ENCODE data around the gene ZMIZ1. TPM values are rescaled to one million over a fixed set of nuclear protein-coding genes. Genes with fewer than 3 reads are reported as not detected.

Gene ZMIZ1
- total RNA-seq, 1 experiment from 2014 or later, result 23.5 TPM

GRCh38 chr10:79245539-79246208, 176.9 kb downstream of the ZMIZ1 start:
- intact Hi-C loops (cut with micrococcal nuclease; ENCODE audit: unreplicated experiment), result no loop called here
- BruUV-seq (replicated peaks), result no TSS peak
- Mint-ChIP-seq H3K4me3 (ENCODE audit: low read depth, unreplicated experiment) (no peak overlapping the region), H3K27me3 (ENCODE audit: unreplicated experiment) (no peaks in the 10 kb centered on the region), H3K4me1 (ENCODE audit: low read depth, unreplicated experiment) (peaks cover 21% of the 10 kb centered on the region), H3K9me3 (ENCODE audit: low read depth, unreplicated experiment) (no peaks in the 10 kb centered on the region), H3K36me3 (ENCODE audit: insufficient read depth, unreplicated experiment) (peaks cover 4% of the 10 kb centered on the region), H3K27ac (ENCODE audit: unreplicated experiment) (no peak overlapping the region)
- DNase-seq, result no peak
- TF ChIP-seq CTCF (IDR thresholded peaks at IDR 0.05; ENCODE audit: unreplicated experiment), result no peak
- CTCF ChIA-PET, result no interaction called here

- TF ChIP-seq CTCF (IDR thresholded peaks at IDR 0.05; ENCODE audit: unreplicated experiment), result no peak
- Mint-ChIP-seq H3K4me1 (ENCODE audit: low read depth, unreplicated experiment) (peaks cover 21% of the 10 kb centered on the region), H3K4me3 (ENCODE audit: low read depth, unreplicated experiment) (no peak overlapping the region), H3K9me3 (ENCODE audit: low read depth, unreplicated experiment) (no peaks in the 10 kb centered on the region), H3K27me3 (ENCODE audit: unreplicated experiment) (no peaks in the 10 kb centered on the region), H3K27ac (ENCODE audit: unreplicated experiment) (no peak overlapping the region), H3K36me3 (ENCODE audit: insufficient read depth, unreplicated experiment) (peaks cover 4% of the 10 kb centered on the region)
- CTCF ChIA-PET, result interaction anchor here (0.6 kb wide), 1 partner anchor 788 kb away, joined by 3 read pairs; no protein-coding TSS in a partner anchor
- no TSS peak for BruUV-seq (replicated peaks)
- peak; percentile 36 for DNase-seq
- intact Hi-C loops (cut with micrococcal nuclease; ENCODE audit: unreplicated experiment), result no loop called here
Measured at GRCh38 chr10:79246209-79246581, 177.4 kb downstream of the ZMIZ1 start.

GRCh38 chr10:79246606-79247275, 178.0 kb downstream of the ZMIZ1 start:
- no peak for TF ChIP-seq CTCF (IDR thresholded peaks at IDR 0.05; ENCODE audit: unreplicated experiment)
- DNase-seq, result no peak
- CTCF ChIA-PET, result interaction anchor here (0.6 kb wide), 1 partner anchor 787 kb away, joined by 3 read pairs; no protein-coding TSS in a partner anchor
- Mint-ChIP-seq H3K27ac (ENCODE audit: unreplicated experiment) (no peak overlapping the region), H3K36me3 (ENCODE audit: insufficient read depth, unreplicated experiment) (peaks cover 4% of the 10 kb centered on the region), H3K9me3 (ENCODE audit: low read depth, unreplicated experiment) (no peaks in the 10 kb centered on the region), H3K27me3 (ENCODE audit: unreplicated experiment) (no peaks in the 10 kb centered on the region), H3K4me3 (ENCODE audit: low read depth, unreplicated experiment) (no peak overlapping the region), H3K4me1 (ENCODE audit: low read depth, unreplicated experiment) (peaks cover 16% of the 10 kb centered on the region)
- BruUV-seq (replicated peaks), result no TSS peak
- intact Hi-C loops (cut with micrococcal nuclease; ENCODE audit: unreplicated experiment), result no loop called here

GRCh38 chr10:79247373-79248137, 178.8 kb downstream of the ZMIZ1 start:
- BruUV-seq (replicated peaks), result no TSS peak
- Mint-ChIP-seq H3K27ac (ENCODE audit: unreplicated experiment) (no peak overlapping the region), H3K4me1 (ENCODE audit: low read depth, unreplicated experiment) (peaks cover 13% of the 10 kb centered on the region), H3K27me3 (ENCODE audit: unreplicated experiment) (no peaks in the 10 kb centered on the region), H3K36me3 (ENCODE audit: insufficient read depth, unreplicated experiment) (peaks cover 4% of the 10 kb centered on the region), H3K4me3 (ENCODE audit: low read depth, unreplicated experiment) (no peak overlapping the region), H3K9me3 (ENCODE audit: low read depth, unreplicated experiment) (no peaks in the 10 kb centered on the region)
- no peak for DNase-seq
- intact Hi-C loops (cut with micrococcal nuclease; ENCODE audit: unreplicated experiment), result no loop called here
- TF ChIP-seq CTCF (IDR thresholded peaks at IDR 0.05; ENCODE audit: unreplicated experiment), result no peak
- CTCF ChIA-PET, result interaction anchor here (0.6 to 0.9 kb wide), 2 partner anchors 15 to 18 kb away, joined by 3 to 7 read pairs; no protein-coding TSS in a partner anchor

Measured in Calu3 (cell line).